A673 (cell line): ENCODE data around the gene C6orf62. TPM values are rescaled to one million over a fixed set of nuclear protein-coding genes. Genes with fewer than 3 reads are reported as not detected.

Source experiments
- BruUV-seq: library from RNA; stranded (reverse); fragments of 400-500 nt; replicated peaks from 2 replicates; lab custom pipeline; 2021; lab: Mats Ljungman, UMichigan
- CTCF ChIA-PET: fragments of 300-600 bp; sonication (Branson Sonifier 250); formaldehyde crosslinking; loops from one replicate; lab custom pipeline; 2022; ENCODE audit warnings: antibody characterized with exemption; lab: Charles Lee
- POLR2A ChIA-PET: fragments of 300-600 bp; sonication (Branson Sonifier 250); formaldehyde crosslinking; loops from one replicate; lab custom pipeline; 2022; ENCODE audit warnings: antibody characterized with exemption; ENCODE audit not compliant: low non-redundant PET; lab: Charles Lee
- DNase-seq: peaks from one replicate; pipeline ENCODE4 v3.0.0-alpha.2; 2015; ENCODE audit warnings: low spot score
- H3K27ac ChIP-seq: fragments of 200-600 bp; sonication (generic); 2 replicates; pipeline ENCODE4 v1.5.1; 2016; ENCODE audit warnings: mixed run types, low read depth, mild to moderate bottlenecking, mixed read lengths, antibody characterized with exemption, low read length; ENCODE audit not compliant: poor library complexity, severe bottlenecking
- H3K27me3 ChIP-seq: fragments of 200-600 bp; sonication (generic); replicated peaks from 2 replicates; pipeline ENCODE4 v1.6.1; 2017; ENCODE audit warnings: mixed run types, low read depth, mild to moderate bottlenecking, mixed read lengths, antibody characterized with exemption, low read length; ENCODE audit not compliant: insufficient read depth, poor library complexity
- H3K36me3 ChIP-seq: fragments of 200-600 bp; sonication (generic); 2 replicates; pipeline ENCODE4 v1.6.1; 2016; ENCODE audit warnings: mixed run types, mild to moderate bottlenecking, mixed read lengths, antibody characterized with exemption, low read length; ENCODE audit not compliant: insufficient read depth, poor library complexity, severe bottlenecking
- H3K4me1 ChIP-seq: fragments of 200-600 bp; sonication (generic); 2 replicates; pipeline ENCODE4 v1.6.1; 2017; ENCODE audit warnings: mixed run types, mild to moderate bottlenecking, mixed read lengths, antibody characterized with exemption, low read length; ENCODE audit not compliant: insufficient read depth, poor library complexity, severe bottlenecking
- H3K4me3 ChIP-seq: fragments of 200-600 bp; sonication (generic); 2 replicates; pipeline ENCODE4 v1.5.1; 2016; ENCODE audit warnings: low read depth, mixed run types, mild to moderate bottlenecking, mixed read lengths, low read length; ENCODE audit not compliant: poor library complexity, severe bottlenecking
- H3K9me3 ChIP-seq: fragments of 200-600 bp; sonication (generic); 2 replicates; pipeline ENCODE4 v1.6.1; 2016; ENCODE audit warnings: mixed run types, low read depth, mild to moderate bottlenecking, mixed read lengths, antibody characterized with exemption, low read length; ENCODE audit not compliant: poor library complexity, severe bottlenecking
- CTCF ChIP-seq: fragments of 300-800, 200-600 bp; sonication (generic); conservative IDR thresholded peaks from 2 replicates; pipeline ENCODE4 v1.5.1; 2017; ENCODE audit warnings: low read depth, mild to moderate bottlenecking, antibody characterized with exemption, low read length, moderate library complexity, mixed read lengths
- EZH2 ChIP-seq: fragments of 200-600 bp; sonication (generic); IDR thresholded peaks from 2 replicates; pipeline ENCODE4 v1.6.1; 2017; ENCODE audit warnings: borderline replicate concordance, low read depth, mild to moderate bottlenecking, mixed read lengths, antibody characterized with exemption, low read length; ENCODE audit not compliant: poor library complexity, severe bottlenecking
- intact Hi-C: fragments of 100-400 bp; cut with micrococcal nuclease; formaldehyde crosslinking; loops from one replicate; pipeline ENCODE4 v1.10.0; 2022; ENCODE audit not compliant: unreplicated experiment
- total RNA-seq: library from RNA; stranded (reverse); gene quantifications from 2 replicates; pipeline ENCODE4 v1.2.3, GENCODE V29; 2021

C6orf62 gene
- total RNA-seq, 1 experiment from 2014 or later = 107 TPM

- ChIA-PET POLR2A (no interaction called here), CTCF (no interaction called here)
- H3K36me3 ChIP-seq = peaks cover 14% of the 10 kb centered on the region
- H3K27me3 ChIP-seq = no peaks in the 10 kb centered on the region
- no peak for DNase-seq
- no peak for TF ChIP-seq EZH2
- no peak for TF ChIP-seq CTCF
- H3K4me1 ChIP-seq = no peaks in the 10 kb centered on the region
- intact Hi-C loops = no loop called here
- no peak overlapping the region for H3K27ac ChIP-seq
- H3K4me3 ChIP-seq = no peak overlapping the region
- no peaks in the 10 kb centered on the region for H3K9me3 ChIP-seq
- no TSS peak for BruUV-seq
Measured at GRCh38 chr6:24659561-24659960, 59.4 kb downstream of the C6orf62 start.

GRCh38 chr6:24658573-24659560, 60.1 kb downstream of the C6orf62 start:
- peaks cover 16% of the 10 kb centered on the region for H3K36me3 ChIP-seq
- intact Hi-C loops = no loop called here
- H3K27me3 ChIP-seq = no peaks in the 10 kb centered on the region
- no peak for DNase-seq
- no peaks in the 10 kb centered on the region for H3K4me1 ChIP-seq
- CTCF ChIA-PET = no interaction called here
- H3K4me3 ChIP-seq = no peak overlapping the region
- no peaks in the 10 kb centered on the region for H3K9me3 ChIP-seq
- POLR2A ChIA-PET = no interaction called here
- no peak overlapping the region for H3K27ac ChIP-seq
- no peak for TF ChIP-seq CTCF
- no peak for TF ChIP-seq EZH2
- no TSS peak for BruUV-seq

- intact Hi-C loops = no loop called here
- Histone ChIP-seq H3K4me1 (peaks cover 4% of the 10 kb centered on the region), H3K27ac (no peak overlapping the region), H3K4me3 (no peak overlapping the region), H3K27me3 (no peaks in the 10 kb centered on the region), H3K36me3 (peaks cover 31% of the 10 kb centered on the region), H3K9me3 (no peaks in the 10 kb centered on the region)
- POLR2A ChIA-PET = no interaction called here
- CTCF ChIA-PET = no interaction called here
- BruUV-seq = no TSS peak
- DNase-seq = no peak
- TF ChIP-seq CTCF = no peak
- no peak for TF ChIP-seq EZH2
Measured at GRCh38 chr6:24655215-24655614, 63.7 kb downstream of the C6orf62 start.

Other genes starting within 250 kb of the C6orf62 start
- gene GPLD1, start 229.6 kb downstream of the C6orf62 start, total RNA-seq = 0.63 and 1.1 TPM in 2 replicates
- 4.1 and 7.3 TPM in 2 replicates for gene ALDH5A1, start 224.2 kb downstream of the C6orf62 start, total RNA-seq
- 1.7 and 2.2 TPM in 2 replicates for gene KIAA0319, start 73.0 kb downstream of the C6orf62 start, total RNA-seq
- gene TDP2, start 52.3 kb downstream of the C6orf62 start, total RNA-seq = 31.4 and 34.9 TPM in 2 replicates
- gene ACOT13, start 52.1 kb downstream of the C6orf62 start, total RNA-seq = 31.2 and 40.8 TPM in 2 replicates
- 100 and 111 TPM in 2 replicates for gene GMNN, start 55.8 kb upstream of the C6orf62 start, total RNA-seq
- not detected in 2 replicates for gene ARMH2, start 79.8 kb upstream of the C6orf62 start, total RNA-seq
- gene RIPOR2, start 216.8 kb upstream of the C6orf62 start, total RNA-seq = 0.17 and 0.37 TPM in 2 replicates